Esophagus muscularis mucosa (tissue), 4 donors: ENCODE results near the gene MAP2K2. TPM values are rescaled to one million over a fixed set of nuclear protein-coding genes. Genes with fewer than 3 reads are reported as not detected.
"Not testable (repeated sequence)": the region's sequence is repeated elsewhere in the genome, so short reads cannot be mapped to it uniquely, and the experiment has no call there.

ENCODE experiments used
- DNase-seq: peaks from one replicate; pipeline ENCODE4 v3.0.0-alpha.2; 2017; ENCODE audit errors: extremely low spot score
- H3K27ac ChIP-seq, 4 donors: fragments of 200-600 bp; sonication (generic); replicated peaks in 1 of 4; 1 replicate in 3 of 4; 2 replicates in 1 of 4; pipeline ENCODE4 v1.5.1; 2016 to 2019; ENCODE audit warnings: mild to moderate bottlenecking in 1 of 4
- H3K27me3 ChIP-seq, 4 donors: fragments of 200-600 bp; sonication (generic); one replicate each; pipeline versions ENCODE4 v1.5.1 to v1.6.0; 2016 to 2019
- H3K36me3 ChIP-seq, 4 donors: fragments of 200-600 bp; sonication (generic); one replicate each; pipeline ENCODE4 v1.5.1; 2016 to 2019
- H3K4me1 ChIP-seq, 4 donors: fragments of 200-600 bp; sonication (generic); one replicate each; pipeline ENCODE4 v1.5.1; 2016 to 2019
- H3K4me3 ChIP-seq, 4 donors: fragments of 200-600 bp; sonication (generic); 1 replicate in 2 of 4; 2 replicates in 2 of 4; pipeline ENCODE4 v1.5.1; 2016 to 2019; ENCODE audit warnings: mild to moderate bottlenecking in 4 of 4, moderate library complexity in 1 of 4
- H3K9me3 ChIP-seq, 4 donors: fragments of 200-600 bp; sonication (generic); 1 replicate in 3 of 4; 2 replicates in 1 of 4; pipeline ENCODE4 v1.5.1; 2016 to 2019
- EP300 ChIP-seq: sonication (generic); formaldehyde crosslinking; IDR thresholded peaks from one replicate; pipeline ENCODE4 v1.6.1; 2017; ENCODE audit warnings: antibody characterized with exemption
- POLR2A ChIP-seq: fragments of 450-650 bp; IDR thresholded peaks from one replicate; pipeline ENCODE4 v1.6.1; 2017; ENCODE audit warnings: antibody characterized with exemption, moderate library complexity, mild to moderate bottlenecking, low read depth
- POLR2AphosphoS5 ChIP-seq, 2 donors: sonication (generic); formaldehyde crosslinking; IDR thresholded peaks; one replicate each; pipeline ENCODE4 v1.6.1; 2017; ENCODE audit warnings: antibody characterized with exemption in 2 of 2
- WGBS: methylation state at CpG from one replicate; pipeline ENCODE4 v1.1.5; 2018; 5-methylcytosine and 5-hydroxymethylcytosine counted together
- intact Hi-C: fragments of 100-400 bp; cut with DNase I; formaldehyde crosslinking; loops from one replicate; pipeline ENCODE4 v1.15.1; 2023
- total RNA-seq, 4 donors: library from RNA; depleted of rRNA; stranded (reverse); fragments of >200 nt; gene quantifications; one replicate each; pipeline versions ENCODE4 v1.1.0 to v1.2.1, GENCODE V29; 2016
- TF ChIP-seq, protein P1 (sequence below), 3 experiments: fragments of 200-600 bp in 2 of 3; fragments of 450-650 bp in 1 of 3; sonication (generic) in 2 of 3; IDR thresholded peaks; one replicate each; pipeline ENCODE4 v1.5.1; 2017 to 2019; ENCODE audit warnings: antibody characterized with exemption in 3 of 3, mild to moderate bottlenecking in 2 of 3, moderate library complexity in 1 of 3

Gene MAP2K2
- total RNA-seq, 4 donors from 2014 or later: 59.0 to 145 (median 101) TPM

DNA sequence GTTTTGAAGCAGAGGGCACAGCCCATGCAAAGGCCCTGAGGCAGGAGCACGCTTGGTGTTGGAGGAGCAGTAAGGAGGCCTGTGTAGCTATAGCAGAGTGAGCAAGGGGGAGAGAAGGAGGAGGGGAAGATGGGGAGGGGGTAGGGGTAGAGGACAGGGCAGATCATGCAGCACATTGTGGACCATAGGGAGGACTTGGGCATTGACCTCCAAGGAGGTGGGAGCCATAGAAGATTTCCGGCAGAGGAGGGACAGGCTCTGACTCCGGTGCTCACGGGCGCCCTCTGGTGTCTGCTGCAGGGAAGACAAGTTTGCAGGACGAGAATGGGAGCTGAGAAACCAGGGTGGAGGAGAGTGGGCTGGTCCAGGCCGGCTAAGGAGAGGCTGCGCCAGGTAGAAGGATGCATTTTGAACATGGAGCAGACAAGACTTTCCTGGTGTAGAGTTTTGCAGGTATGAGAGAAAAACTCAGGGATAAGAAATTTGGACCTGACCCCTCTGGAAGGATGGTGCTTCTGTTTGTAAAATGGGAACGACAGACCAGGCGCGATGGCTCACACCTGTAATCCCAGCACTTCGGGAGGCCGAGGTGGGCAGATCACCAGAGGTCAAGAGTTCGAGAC is 15.8 kb upstream of the MAP2K2 start:
- WGBS: 39% methylated on average over 14 of the region's 14 CpGs
- no peaks in the 10 kb centered on the region for H3K36me3 ChIP-seq
- H3K27me3 ChIP-seq: peaks cover 0 to 16% (median 0%) of the 10 kb centered on the region in 4 donors
- TF ChIP-seq, protein P1, sequence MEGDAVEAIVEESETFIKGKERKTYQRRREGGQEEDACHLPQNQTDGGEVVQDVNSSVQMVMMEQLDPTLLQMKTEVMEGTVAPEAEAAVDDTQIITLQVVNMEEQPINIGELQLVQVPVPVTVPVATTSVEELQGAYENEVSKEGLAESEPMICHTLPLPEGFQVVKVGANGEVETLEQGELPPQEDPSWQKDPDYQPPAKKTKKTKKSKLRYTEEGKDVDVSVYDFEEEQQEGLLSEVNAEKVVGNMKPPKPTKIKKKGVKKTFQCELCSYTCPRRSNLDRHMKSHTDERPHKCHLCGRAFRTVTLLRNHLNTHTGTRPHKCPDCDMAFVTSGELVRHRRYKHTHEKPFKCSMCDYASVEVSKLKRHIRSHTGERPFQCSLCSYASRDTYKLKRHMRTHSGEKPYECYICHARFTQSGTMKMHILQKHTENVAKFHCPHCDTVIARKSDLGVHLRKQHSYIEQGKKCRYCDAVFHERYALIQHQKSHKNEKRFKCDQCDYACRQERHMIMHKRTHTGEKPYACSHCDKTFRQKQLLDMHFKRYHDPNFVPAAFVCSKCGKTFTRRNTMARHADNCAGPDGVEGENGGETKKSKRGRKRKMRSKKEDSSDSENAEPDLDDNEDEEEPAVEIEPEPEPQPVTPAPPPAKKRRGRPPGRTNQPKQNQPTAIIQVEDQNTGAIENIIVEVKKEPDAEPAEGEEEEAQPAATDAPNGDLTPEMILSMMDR (IDR thresholded peaks at IDR 0.05): peak; percentile 57 to 84 (median 61)
- TF ChIP-seq EP300: no peak
- no peaks in the 10 kb centered on the region for H3K9me3 ChIP-seq
- intact Hi-C loops: loop anchor here (5.0 to 10.0 kb wide), 2 partner anchors 68 to 155 kb away; partner anchors contain the start of gene EEF2
- H3K27ac ChIP-seq: no peak overlapping the region
- DNase-seq: no peak
- H3K4me1 ChIP-seq: peaks cover 0 to 14% (median 10%) of the 10 kb centered on the region in 4 donors
- H3K4me3 ChIP-seq: no peak overlapping the region

GRCh38 chr19:4138445-4138844 is 14.5 kb upstream of the MAP2K2 start:
- WGBS: 70% methylated on average over 5 of the region's 5 CpGs
- intact Hi-C loops: loop anchor here (10.0 kb wide), 1 partner anchor 154 kb away; the partner anchor contains the start of gene EEF2
- Histone ChIP-seq H3K4me3 (no peak overlapping the region), H3K36me3 (no peaks in the 10 kb centered on the region), H3K4me1 (peaks cover 0 to 22% (median 18%) of the 10 kb centered on the region in 4 donors), H3K27ac (no peak overlapping the region), H3K9me3 (no peaks in the 10 kb centered on the region), H3K27me3 (peaks cover 0 to 12% (median 0%) of the 10 kb centered on the region in 4 donors)
- no peak for TF ChIP-seq POLR2A
- TF ChIP-seq POLR2AphosphoS5 (IDR thresholded peaks at IDR 0.05): no peak
- no peak for DNase-seq

GRCh38 chr19:4136680-4137088 is 12.8 kb upstream of the MAP2K2 start:
- H3K4me3 ChIP-seq: no peak overlapping the region
- peaks cover 0 to 22% (median 18%) of the 10 kb centered on the region in 4 donors for H3K4me1 ChIP-seq
- intact Hi-C loops: loop anchor here (10.0 kb wide), 1 partner anchor 152 kb away; the partner anchor contains the start of gene EEF2
- no peaks in the 10 kb centered on the region for H3K27me3 ChIP-seq
- TF ChIP-seq EP300: no peak
- TF ChIP-seq POLR2A: no peak
- no peak for TF ChIP-seq POLR2AphosphoS5 (IDR thresholded peaks at IDR 0.05)
- TF ChIP-seq, protein P1 (IDR thresholded peaks at IDR 0.05): no peak
- H3K36me3 ChIP-seq: no peaks in the 10 kb centered on the region
- no peaks in the 10 kb centered on the region for H3K9me3 ChIP-seq
- 95% methylated on average over 8 of the region's 8 CpGs for WGBS
- no peak overlapping the region for H3K27ac ChIP-seq
- no peak for DNase-seq

DNA sequence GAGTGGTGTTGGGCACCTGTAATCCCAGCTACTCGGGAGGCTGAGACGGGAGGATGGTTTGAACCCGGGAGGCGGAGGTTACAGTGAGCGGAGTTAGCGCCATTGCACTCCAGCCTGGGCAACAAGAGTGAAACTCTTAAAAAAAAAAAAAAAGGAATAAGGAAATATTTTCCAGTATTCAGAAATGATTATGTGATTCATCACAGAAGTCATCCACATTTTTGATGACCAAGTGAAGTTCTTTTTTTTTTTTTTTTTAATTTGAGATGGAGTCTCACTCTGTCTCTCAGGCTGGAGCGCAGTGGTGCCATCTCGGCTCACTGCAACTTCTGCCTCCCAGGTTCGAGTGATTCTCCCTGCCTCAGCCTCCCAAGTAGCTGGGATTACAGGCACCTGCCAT is 11.5 kb upstream of the MAP2K2 start:
- not testable (repeated sequence) for H3K27ac ChIP-seq, H3K4me3 ChIP-seq, H3K36me3 ChIP-seq, DNase-seq, H3K9me3 ChIP-seq, H3K27me3 ChIP-seq
- intact Hi-C loops: loop anchor here (10.0 kb wide), 1 partner anchor 151 kb away; the partner anchor contains the start of gene EEF2
- WGBS: 89% methylated on average over 9 of the region's 9 CpGs
- peaks cover 0 to 21% (median 16%) of the 10 kb centered on the region in 4 donors for H3K4me1 ChIP-seq

DNA sequence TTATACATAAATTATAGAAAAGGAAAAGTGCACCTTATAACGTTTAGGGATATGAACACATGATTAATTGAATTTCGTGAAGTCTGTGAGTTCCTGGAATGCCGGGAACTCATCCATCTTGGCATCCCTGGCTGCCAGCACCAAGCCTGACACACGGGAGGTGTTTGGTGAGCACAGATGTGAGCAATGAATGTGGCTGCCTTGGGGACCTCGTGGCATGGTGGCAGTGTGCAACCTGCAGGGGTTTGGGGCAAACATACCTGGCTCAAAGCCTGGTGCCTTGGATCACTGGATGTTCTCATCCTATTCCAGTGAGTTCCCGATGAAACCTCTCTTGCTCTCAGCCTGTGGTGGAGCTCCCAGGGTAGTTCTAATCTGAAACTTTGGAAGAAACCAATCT is 10.4 kb upstream of the MAP2K2 start:
- H3K4me3 ChIP-seq: no peak overlapping the region
- no peaks in the 10 kb centered on the region for H3K9me3 ChIP-seq
- H3K4me1 ChIP-seq: peaks cover 0 to 14% (median 9%) of the 10 kb centered on the region in 4 donors
- H3K27me3 ChIP-seq: peaks cover 0 to 17% (median 0%) of the 10 kb centered on the region in 4 donors
- H3K36me3 ChIP-seq: no peaks in the 10 kb centered on the region
- intact Hi-C loops: loop anchor here (10.0 kb wide), 1 partner anchor 150 kb away; the partner anchor contains the start of gene EEF2
- peak in 1 of 2 donors; percentile 50 for TF ChIP-seq POLR2AphosphoS5 (IDR thresholded peaks at IDR 0.05)
- no peak for TF ChIP-seq POLR2A
- TF ChIP-seq, protein P1 (IDR thresholded peaks at IDR 0.05): no peak
- TF ChIP-seq EP300: no peak
- no peak for DNase-seq
- peak overlapping the region in 1 of 4 donors; percentile 10 for H3K27ac ChIP-seq
- 20% methylated on average over 6 of the region's 6 CpGs for WGBS
